Parathyroid adenoma (tissue), 2 donors: ENCODE results near the gene NIN.

Experiments
- H2AFZ ChIP-seq: fragments of 300-600 bp; sonication (generic); one replicate; pipeline ENCODE4 v1.7.0; 2017; ENCODE audit warnings: antibody characterized with exemption, mild to moderate bottlenecking
- H3K27ac ChIP-seq: fragments of 300-600 bp; sonication (generic); one replicate; pipeline ENCODE4 v1.7.0; 2017
- H3K27me3 ChIP-seq: fragments of 300-600 bp; sonication (generic); one replicate; pipeline ENCODE4 v1.7.0; 2017; ENCODE audit warnings: low read length; ENCODE audit not compliant: control insufficient read depth, insufficient read depth
- H3K36me3 ChIP-seq: fragments of 300-600 bp; sonication (generic); one replicate; pipeline ENCODE4 v1.7.0; 2017; ENCODE audit warnings: low read length; ENCODE audit not compliant: control insufficient read depth, insufficient read depth
- H3K4me1 ChIP-seq: fragments of 300-600 bp; sonication (generic); one replicate; pipeline ENCODE4 v1.7.0; 2017; ENCODE audit warnings: control low read depth
- H3K4me2 ChIP-seq: fragments of 300-600 bp; sonication (generic); one replicate; pipeline ENCODE4 v1.7.0; 2017; ENCODE audit warnings: low read length
- H3K4me3 ChIP-seq: fragments of 300-600 bp; sonication (generic); one replicate; pipeline ENCODE4 v1.7.0; 2017; ENCODE audit warnings: low read depth, low read length
- H3K79me2 ChIP-seq: fragments of 300-600 bp; sonication (generic); one replicate; pipeline ENCODE4 v1.7.0; 2017; ENCODE audit warnings: control low read depth
- H3K9ac ChIP-seq: fragments of 300-600 bp; sonication (generic); one replicate; pipeline ENCODE4 v1.7.0; 2017; ENCODE audit warnings: mild to moderate bottlenecking
- H3K9me3 ChIP-seq: fragments of 300-600 bp; sonication (generic); one replicate; pipeline ENCODE4 v1.7.0; 2017; ENCODE audit warnings: low read length; ENCODE audit not compliant: control insufficient read depth
- CTCF ChIP-seq: fragments of 300-600 bp; sonication (generic); IDR thresholded peaks from one replicate; pipeline ENCODE4 v1.7.0; 2017; ENCODE audit warnings: antibody characterized with exemption, mild to moderate bottlenecking
- donor health status: primary hyperparathyroidism.

The NIN gene

GRCh38 chr14:50780393-50780792 lies 50.6 kb downstream of the NIN start:
- no peaks in the 10 kb centered on the region for H3K36me3 ChIP-seq
- no peak for TF ChIP-seq CTCF
- no peak overlapping the region for H3K27ac ChIP-seq
- no peaks in the 10 kb centered on the region for H3K79me2 ChIP-seq
- H3K9ac ChIP-seq, result no peak overlapping the region
- H3K27me3 ChIP-seq, result no peaks in the 10 kb centered on the region
- no peaks in the 10 kb centered on the region for H3K9me3 ChIP-seq
- H3K4me3 ChIP-seq, result no peak overlapping the region
- no peak overlapping the region for H3K4me2 ChIP-seq
- no peaks in the 10 kb centered on the region for H3K4me1 ChIP-seq
- no peak overlapping the region for H2AFZ ChIP-seq

GRCh38 chr14:50778721-50779483 lies 52.1 kb downstream of the NIN start:
- no peaks in the 10 kb centered on the region for H3K79me2 ChIP-seq

GRCh38 chr14:50776522-50776921 lies 54.4 kb downstream of the NIN start:
- Histone ChIP-seq H3K36me3 (no peaks in the 10 kb centered on the region), H3K27ac (no peak overlapping the region), H3K27me3 (no peaks in the 10 kb centered on the region), H3K79me2 (no peaks in the 10 kb centered on the region), H3K4me3 (no peak overlapping the region), H3K4me1 (no peaks in the 10 kb centered on the region), H3K4me2 (no peak overlapping the region), H3K9ac (no peak overlapping the region), H3K9me3 (no peaks in the 10 kb centered on the region), H2AFZ (no peak overlapping the region)
- no peak for TF ChIP-seq CTCF

More at GRCh38 chr14:50778721-50779483, 52.1 kb downstream of the NIN start:
- Histone ChIP-seq H3K4me2 (no peak overlapping the region), H3K36me3 (no peaks in the 10 kb centered on the region), H3K27me3 (no peaks in the 10 kb centered on the region), H3K4me3 (no peak overlapping the region), H3K9me3 (no peaks in the 10 kb centered on the region), H3K9ac (no peak overlapping the region), H2AFZ (no peak overlapping the region), H3K4me1 (no peaks in the 10 kb centered on the region), H3K27ac (no peak overlapping the region)
- no peak for TF ChIP-seq CTCF

- Histone ChIP-seq H2AFZ (no peak overlapping the region), H3K9me3 (no peaks in the 10 kb centered on the region), H3K9ac (no peak overlapping the region), H3K36me3 (no peaks in the 10 kb centered on the region), H3K79me2 (no peaks in the 10 kb centered on the region), H3K27me3 (no peaks in the 10 kb centered on the region), H3K4me1 (no peaks in the 10 kb centered on the region), H3K27ac (no peak overlapping the region), H3K4me2 (no peak overlapping the region), H3K4me3 (no peak overlapping the region)
- TF ChIP-seq CTCF, result no peak
Observed at GRCh38 chr14:50775357-50775756, 55.6 kb downstream of the NIN start.
